Prostate gland (tissue), 2 donors: ENCODE data around the gene PDYN. TPM values are rescaled to one million over a fixed set of nuclear protein-coding genes. Genes with fewer than 3 reads are reported as not detected.

Experiments
- DNase-seq: peaks from one replicate; pipeline ENCODE4 v3.0.0-alpha.2; 2019; ENCODE audit warnings: low spot score
- H3K27ac ChIP-seq, 2 donors: fragments of 200-600 bp; sonication (generic); 2 replicates each; pipeline ENCODE4 v1.5.1; 2017 to 2019
- H3K27me3 ChIP-seq: fragments of 200-600 bp; sonication (generic); replicated peaks from 2 replicates; pipeline ENCODE4 v1.5.1; 2019; ENCODE audit not compliant: insufficient read depth
- H3K36me3 ChIP-seq, 2 donors: fragments of 200-600 bp; sonication (generic); 1 replicate in 1 of 2; 2 replicates in 1 of 2; pipeline versions ENCODE4 v1.5.1 to v1.8.1; 2017 to 2019
- H3K4me1 ChIP-seq: fragments of 200-600 bp; sonication (generic); replicated peaks from 2 replicates; pipeline ENCODE4 v1.5.1; 2019
- H3K4me3 ChIP-seq, 2 donors: fragments of 200-600 bp; sonication (generic); 2 replicates each; pipeline ENCODE4 v1.5.1; 2017 to 2019
- H3K9me3 ChIP-seq: fragments of 200-600 bp; sonication (generic); 2 replicates; pipeline ENCODE4 v1.5.1; 2017
- POLR2A ChIP-seq: fragments of 450-650 bp; IDR thresholded peaks from one replicate; pipeline ENCODE4 v1.6.1; 2016; ENCODE audit warnings: antibody characterized with exemption, mild to moderate bottlenecking
- POLR2AphosphoS5 ChIP-seq: sonication (generic); formaldehyde crosslinking; IDR thresholded peaks from one replicate; pipeline ENCODE4 v1.6.1; 2017; ENCODE audit warnings: antibody characterized with exemption
- WGBS: methylation state at CpG from one replicate; pipeline ENCODE4 v1.1.5; 2018; 5-methylcytosine and 5-hydroxymethylcytosine counted together
- intact Hi-C: fragments of 100-400 bp; cut with DNase I; formaldehyde crosslinking; loops from one replicate; pipeline ENCODE4 v1.14.2; 2022
- total RNA-seq, 2 donors: library from RNA; depleted of rRNA; stranded (reverse); fragments of >200 nt; gene quantifications; one replicate each; pipeline ENCODE4 v1.1.0, GENCODE V29; 2016
- TF ChIP-seq, protein P1 (sequence below), 4 experiments: fragments of 200-600 bp in 2 of 4; fragments of 450-650 bp in 2 of 4; sonication (generic) in 2 of 4; IDR thresholded peaks; 1 replicate in 3 of 4; 2 replicates in 1 of 4; pipeline ENCODE4 v1.5.1; 2016 to 2019; ENCODE audit warnings: antibody characterized with exemption in 4 of 4, mild to moderate bottlenecking in 2 of 4, moderate library complexity in 2 of 4

PDYN gene
- total RNA-seq, 2 donors from 2014 or later, result 0.28 TPM; not detected in 1

- no peaks in the 10 kb centered on the region for H3K9me3 ChIP-seq
- no peak overlapping the region for H3K27ac ChIP-seq
- intact Hi-C loops, result no loop called here
- H3K27me3 ChIP-seq, result no peaks in the 10 kb centered on the region
- WGBS, result 26% methylated on average over 9 of the region's 9 CpGs
- DNase-seq, result no peak
- no peaks in the 10 kb centered on the region for H3K36me3 ChIP-seq
- H3K4me3 ChIP-seq, result no peak overlapping the region
- H3K4me1 ChIP-seq, result no peaks in the 10 kb centered on the region
- TF ChIP-seq POLR2A (no peak), POLR2AphosphoS5 (no peak)
- TF ChIP-seq, protein P1, sequence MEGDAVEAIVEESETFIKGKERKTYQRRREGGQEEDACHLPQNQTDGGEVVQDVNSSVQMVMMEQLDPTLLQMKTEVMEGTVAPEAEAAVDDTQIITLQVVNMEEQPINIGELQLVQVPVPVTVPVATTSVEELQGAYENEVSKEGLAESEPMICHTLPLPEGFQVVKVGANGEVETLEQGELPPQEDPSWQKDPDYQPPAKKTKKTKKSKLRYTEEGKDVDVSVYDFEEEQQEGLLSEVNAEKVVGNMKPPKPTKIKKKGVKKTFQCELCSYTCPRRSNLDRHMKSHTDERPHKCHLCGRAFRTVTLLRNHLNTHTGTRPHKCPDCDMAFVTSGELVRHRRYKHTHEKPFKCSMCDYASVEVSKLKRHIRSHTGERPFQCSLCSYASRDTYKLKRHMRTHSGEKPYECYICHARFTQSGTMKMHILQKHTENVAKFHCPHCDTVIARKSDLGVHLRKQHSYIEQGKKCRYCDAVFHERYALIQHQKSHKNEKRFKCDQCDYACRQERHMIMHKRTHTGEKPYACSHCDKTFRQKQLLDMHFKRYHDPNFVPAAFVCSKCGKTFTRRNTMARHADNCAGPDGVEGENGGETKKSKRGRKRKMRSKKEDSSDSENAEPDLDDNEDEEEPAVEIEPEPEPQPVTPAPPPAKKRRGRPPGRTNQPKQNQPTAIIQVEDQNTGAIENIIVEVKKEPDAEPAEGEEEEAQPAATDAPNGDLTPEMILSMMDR (IDR thresholded peaks at IDR 0.05), result no peak
Observed at GRCh38 chr20:1933465-1933870, 60.4 kb downstream of the PDYN start.

GRCh38 chr20:1932971-1933370 is 60.9 kb downstream of the PDYN start:
- no peak overlapping the region for H3K27ac ChIP-seq
- WGBS, result 67% methylated on average over 2 of the region's 2 CpGs
- no peak overlapping the region for H3K4me3 ChIP-seq
- DNase-seq, result no peak
- no peaks in the 10 kb centered on the region for H3K36me3 ChIP-seq
- intact Hi-C loops, result no loop called here
- TF ChIP-seq, protein P1 (IDR thresholded peaks at IDR 0.05), result no peak
- TF ChIP-seq POLR2A, result no peak
- no peak for TF ChIP-seq POLR2AphosphoS5
- H3K4me1 ChIP-seq, result no peaks in the 10 kb centered on the region
- no peaks in the 10 kb centered on the region for H3K9me3 ChIP-seq
- no peaks in the 10 kb centered on the region for H3K27me3 ChIP-seq

GRCh38 chr20:1931830-1932229 is 62.0 kb downstream of the PDYN start:
- WGBS, result 83% methylated on average over 5 of the region's 5 CpGs
- Histone ChIP-seq H3K27ac (no peak overlapping the region), H3K27me3 (no peaks in the 10 kb centered on the region), H3K4me3 (no peak overlapping the region), H3K36me3 (no peaks in the 10 kb centered on the region), H3K4me1 (no peaks in the 10 kb centered on the region), H3K9me3 (no peaks in the 10 kb centered on the region)
- DNase-seq, result no peak
- intact Hi-C loops, result no loop called here
- TF ChIP-seq, protein P1 (IDR thresholded peaks at IDR 0.05), result no peak
- TF ChIP-seq POLR2A (no peak), POLR2AphosphoS5 (no peak)

DNA sequence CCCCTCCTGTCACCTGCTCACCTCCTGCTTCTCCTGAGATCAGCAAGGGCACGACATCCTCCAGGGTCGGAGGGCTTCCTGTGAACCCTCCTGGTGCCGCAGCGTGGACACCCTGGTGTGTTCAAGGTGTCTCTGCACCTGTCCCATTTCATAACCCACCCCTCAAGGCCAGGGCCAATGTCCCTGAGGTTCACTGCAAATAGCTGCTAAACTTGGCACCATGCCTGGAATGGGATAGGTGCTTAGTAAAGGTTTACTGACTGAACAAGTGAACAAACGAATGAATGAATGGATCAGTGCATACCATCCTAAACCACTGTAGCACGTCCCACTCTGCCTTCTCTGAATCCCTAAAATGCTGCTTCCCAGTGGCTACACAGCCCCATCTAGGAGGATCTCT is 63.7 kb downstream of the PDYN start:
- Histone ChIP-seq H3K4me3 (no peak overlapping the region), H3K4me1 (no peaks in the 10 kb centered on the region), H3K27me3 (no peaks in the 10 kb centered on the region), H3K9me3 (no peaks in the 10 kb centered on the region), H3K36me3 (no peaks in the 10 kb centered on the region), H3K27ac (no peak overlapping the region)
- WGBS, result 90% methylated on average over 6 of the region's 6 CpGs
- no peak for DNase-seq
- TF ChIP-seq POLR2AphosphoS5 (no peak), POLR2A (no peak)
- TF ChIP-seq, protein P1 (IDR thresholded peaks at IDR 0.05), result no peak
- intact Hi-C loops, result no loop called here

GRCh38 chr20:1929460-1929859 is 64.4 kb downstream of the PDYN start:
- no peak for DNase-seq
- Histone ChIP-seq H3K9me3 (no peaks in the 10 kb centered on the region), H3K4me1 (no peaks in the 10 kb centered on the region), H3K4me3 (no peak overlapping the region), H3K27me3 (no peaks in the 10 kb centered on the region), H3K36me3 (no peaks in the 10 kb centered on the region), H3K27ac (no peak overlapping the region)
- no peak for TF ChIP-seq POLR2A
- TF ChIP-seq POLR2AphosphoS5, result no peak
- TF ChIP-seq, protein P1 (IDR thresholded peaks at IDR 0.05), result no peak
- WGBS, result 69% methylated on average over 3 of the region's 3 CpGs
- intact Hi-C loops, result no loop called here
